ENCODE measurements around the gene STX18.

Gene STX18

GRCh38 chr4:4395849-4396627 lies 145.8 kb downstream of the STX18 start:
- no peak overlapping the region for H3K27ac ChIP-seq
- no peak for DNase-seq
- H3K4me1 ChIP-seq: no peaks in the 10 kb centered on the region
- no peak overlapping the region for H3K4me3 ChIP-seq
- intact Hi-C loops (cut with DNase I; ENCODE audit: low total_unique reads): no loop called here
- H3K9me3 ChIP-seq: peaks cover 0 to 11% (median 6%) of the 10 kb centered on the region in 3 donors
- no peak for TF ChIP-seq CTCF (IDR thresholded peaks at IDR 0.05)
- no peaks in the 10 kb centered on the region for H3K36me3 ChIP-seq
- peaks cover 0 to 51% of the 10 kb centered on the region in 2 donors for H3K27me3 ChIP-seq

- no peak overlapping the region for H3K4me3 ChIP-seq
- DNase-seq: no peak
- H3K27me3 ChIP-seq: peaks cover 0 to 56% of the 10 kb centered on the region in 2 donors
- no peaks in the 10 kb centered on the region for H3K36me3 ChIP-seq
- TF ChIP-seq CTCF (IDR thresholded peaks at IDR 0.05): no peak
- intact Hi-C loops (cut with DNase I; ENCODE audit: low total_unique reads): no loop called here
- no peak overlapping the region for H3K27ac ChIP-seq
- H3K4me1 ChIP-seq: no peaks in the 10 kb centered on the region
- H3K9me3 ChIP-seq: peaks cover 0 to 7% (median 4%) of the 10 kb centered on the region in 3 donors
Measured at GRCh38 chr4:4395371-4395770, 146.5 kb downstream of the STX18 start.

GRCh38 chr4:4394644-4395043 lies 147.2 kb downstream of the STX18 start:
- H3K4me3 ChIP-seq: no peak overlapping the region
- peaks cover 0 to 59% of the 10 kb centered on the region in 2 donors for H3K27me3 ChIP-seq
- no peaks in the 10 kb centered on the region for H3K4me1 ChIP-seq
- intact Hi-C loops (cut with DNase I; ENCODE audit: low total_unique reads): no loop called here
- H3K9me3 ChIP-seq: no peaks in the 10 kb centered on the region
- no peaks in the 10 kb centered on the region for H3K36me3 ChIP-seq
- no peak for TF ChIP-seq CTCF (IDR thresholded peaks at IDR 0.05)
- no peak for DNase-seq
- no peak overlapping the region for H3K27ac ChIP-seq

GRCh38 chr4:4392501-4393183 lies 149.2 kb downstream of the STX18 start:
- Histone ChIP-seq H3K27me3 (peaks cover 0 to 75% of the 10 kb centered on the region in 2 donors), H3K4me1 (peaks cover 0 to 12% (median 11%) of the 10 kb centered on the region in 4 donors), H3K4me3 (no peak overlapping the region), H3K9me3 (no peaks in the 10 kb centered on the region), H3K27ac (no peak overlapping the region), H3K36me3 (no peaks in the 10 kb centered on the region)
- intact Hi-C loops (cut with DNase I; ENCODE audit: low total_unique reads): no loop called here
- DNase-seq: no peak
- no peak for TF ChIP-seq CTCF (IDR thresholded peaks at IDR 0.05)

GRCh38 chr4:4391866-4392265 lies 150.0 kb downstream of the STX18 start:
- no peak overlapping the region for H3K4me3 ChIP-seq
- peaks cover 0 to 20% (median 19%) of the 10 kb centered on the region in 4 donors for H3K4me1 ChIP-seq
- no peak overlapping the region for H3K27ac ChIP-seq
- H3K9me3 ChIP-seq: no peaks in the 10 kb centered on the region
- no peak for TF ChIP-seq CTCF (IDR thresholded peaks at IDR 0.05)
- intact Hi-C loops (cut with DNase I; ENCODE audit: low total_unique reads): no loop called here
- DNase-seq: no peak
- no peaks in the 10 kb centered on the region for H3K36me3 ChIP-seq
- H3K27me3 ChIP-seq: peaks cover 0 to 75% of the 10 kb centered on the region in 2 donors
